ENCODE measurements around the gene INPP4A. TPM values are rescaled to one million over a fixed set of nuclear protein-coding genes. Genes with fewer than 3 reads are reported as not detected.

The INPP4A gene
- total and polyA plus RNA-seq, 10 of the 15 experiments (the other 5 are each of a cell fraction or from before 2014, with no cell fraction given), result 4.7 to 62.3 (median 36.9) TPM

DNA sequence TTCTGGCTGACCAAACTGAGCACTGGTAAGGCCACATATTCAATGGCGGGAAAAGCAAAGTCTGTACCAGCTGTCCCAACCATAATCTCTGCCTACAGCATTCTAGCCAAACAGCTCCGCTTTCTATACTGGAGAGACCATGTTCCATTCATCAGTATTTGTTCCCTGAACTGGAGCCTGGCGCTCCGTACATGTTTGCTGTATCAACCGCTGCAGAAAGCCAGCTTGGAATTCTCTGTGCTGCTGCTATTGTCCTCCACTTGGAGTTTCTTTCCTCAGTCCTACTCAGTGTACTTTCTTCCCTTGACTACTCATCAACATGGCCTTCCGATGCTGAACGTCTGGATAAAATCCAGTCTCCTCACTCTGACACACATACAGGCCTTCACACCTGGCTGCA is 161.8 kb downstream of the INPP4A start:
- TF ChIP-seq, protein P1, sequence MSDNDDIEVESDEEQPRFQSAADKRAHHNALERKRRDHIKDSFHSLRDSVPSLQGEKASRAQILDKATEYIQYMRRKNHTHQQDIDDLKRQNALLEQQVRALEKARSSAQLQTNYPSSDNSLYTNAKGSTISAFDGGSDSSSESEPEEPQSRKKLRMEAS (IDR thresholded peaks at IDR 0.05; ENCODE audit: low read depth, low read length), result no peak
- TF ChIP-seq KLF5 (IDR thresholded peaks at IDR 0.05; ENCODE audit: partially characterized antibody) (no peak), SPI1 (IDR thresholded peaks at IDR 0.05; ENCODE audit: borderline replicate concordance, insufficient read depth, low read depth, low read length) (no peak), EZH2 (IDR thresholded peaks at IDR 0.05; ENCODE audit: borderline replicate concordance, control insufficient read depth, low read depth, low read length) (no peak)
- H3K4me1 ChIP-seq (ENCODE audit: control insufficient read depth, insufficient read depth, low read length), result peaks cover 9% of the 10 kb centered on the region
- H3K4me2 ChIP-seq (ENCODE audit: control insufficient read depth, insufficient read depth), result peak overlapping the region; percentile 96
- ChIA-PET SMC1A (ENCODE audit: uncharacterized antibody, unreplicated experiment) (interaction anchor here (1.5 to 1.9 kb wide), 2 partner anchors 12 to 43 kb away, joined by 5 read pairs; no protein-coding TSS in a partner anchor), CTCF (interaction anchor here (1.2 to 2.6 kb wide), 3 partner anchors 11 to 194 kb away, joined by 3 to 6 read pairs (median 3); no protein-coding TSS in a partner anchor), RAD21 (ENCODE audit: unreplicated experiment) (no interaction called here), POLR2A (interaction anchor here (0.8 kb wide), 1 partner anchor 39 kb away, joined by 3 read pairs; no protein-coding TSS in a partner anchor)
- peaks cover 54% of the 10 kb centered on the region for H3K79me2 ChIP-seq (ENCODE audit: control insufficient read depth, insufficient read depth, low read length)
- no peak overlapping the region for H3K9ac ChIP-seq (ENCODE audit: control insufficient read depth, insufficient read depth, low read length)
- no peaks in the 10 kb centered on the region for H3K27me3 ChIP-seq (replicated peaks in 1 of 2; ENCODE audit: control insufficient read depth in 2 of 2, insufficient read depth in 2 of 2, low read length in 1 of 2)
- H4K20me1 ChIP-seq (ENCODE audit: control insufficient read depth, insufficient read depth), result 0 out of 2 replicates have a peak, but pooled peaks cover 3% of the 10 kb centered on the region
- intact Hi-C loops (cut with micrococcal nuclease; ENCODE audit: unreplicated experiment) (loop anchor here (5.0 kb wide), 1 partner anchor 139 kb away; no protein-coding TSS in a partner anchor), in situ Hi-C loops (cut with MboI) (no loop called here)
- no peak overlapping the region for H3K27ac ChIP-seq (ENCODE audit: control insufficient read depth, insufficient read depth)
- H3K4me3 ChIP-seq, result peak overlapping the region; percentile 87; the same call in 1 of the 2 replicates
- DNase-seq (ENCODE audit: low read depth, low spot score), result no peak
- ATAC-seq, result no peak
- no TSS peak for BruUV-seq (replicated peaks)
- no peaks in the 10 kb centered on the region; the same call in 2 of the 3 replicates for H3K9me3 ChIP-seq (replicated peaks; ENCODE audit: control insufficient read depth, insufficient read depth, low read length)
- peaks cover 0 to 17% of the 10 kb centered on the region in 2 experiments; a peak in 2 of 4 replicates for H3K36me3 ChIP-seq (ENCODE audit: control insufficient read depth in 2 of 2, insufficient read depth in 2 of 2, low read length in 1 of 2)
- no peak overlapping the region for H2AFZ ChIP-seq (ENCODE audit: control insufficient read depth, low read depth, low read length)
- 94% methylated on average over 7 of the region's 7 CpGs for WGBS (ENCODE audit: insufficient coverage, insufficient replicate concordance, low lambda C conversion rate, missing lambda C conversion rate)
- no peak for FAIRE-seq

DNA sequence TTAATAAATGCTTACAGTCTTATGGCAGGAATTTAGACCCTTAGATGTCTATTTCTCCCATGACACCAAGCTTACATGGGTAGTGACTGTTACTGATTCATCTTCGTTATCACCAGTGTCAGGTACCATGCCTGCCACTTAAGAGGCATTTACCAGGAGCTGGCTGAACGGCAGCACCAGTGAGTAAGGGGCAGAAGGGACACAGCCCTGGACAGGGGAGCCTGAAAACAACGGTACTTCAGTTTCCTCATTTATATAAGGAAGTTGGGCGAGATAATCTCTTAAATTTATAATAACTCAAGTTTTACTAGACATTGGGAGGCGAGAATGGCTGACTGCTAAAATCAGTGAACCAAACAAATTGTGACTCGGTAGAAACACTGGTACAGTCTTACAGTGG is 162.4 kb downstream of the INPP4A start:
- H3K27ac ChIP-seq (ENCODE audit: control insufficient read depth, insufficient read depth), result peak overlapping the region; percentile 84; the same call in 1 of the 2 replicates
- H3K4me2 ChIP-seq (ENCODE audit: control insufficient read depth, insufficient read depth), result peak overlapping the region; percentile 96
- ATAC-seq (no peak), FAIRE-seq (no peak), DNase-seq (ENCODE audit: low read depth, low spot score) (no peak)
- RAD21 ChIA-PET (ENCODE audit: unreplicated experiment), result no interaction called here
- WGBS (ENCODE audit: insufficient coverage, insufficient replicate concordance, low lambda C conversion rate, missing lambda C conversion rate), result 37% methylated on average over 6 of the region's 6 CpGs
- in situ Hi-C loops (cut with MboI) (no loop called here), intact Hi-C loops (cut with micrococcal nuclease; ENCODE audit: unreplicated experiment) (loop anchor here (5.0 kb wide), 1 partner anchor 140 kb away; no protein-coding TSS in a partner anchor)
- SMC1A ChIA-PET (ENCODE audit: uncharacterized antibody, unreplicated experiment), result interaction anchor here (1.5 to 1.9 kb wide), 2 partner anchors 11 to 42 kb away, joined by 5 read pairs; no protein-coding TSS in a partner anchor
- peak overlapping the region; percentile 87 for H3K4me3 ChIP-seq
- peaks cover 54% of the 10 kb centered on the region for H3K79me2 ChIP-seq (ENCODE audit: control insufficient read depth, insufficient read depth, low read length)
- no peaks in the 10 kb centered on the region for H3K27me3 ChIP-seq (replicated peaks in 1 of 2; ENCODE audit: control insufficient read depth in 2 of 2, insufficient read depth in 2 of 2, low read length in 1 of 2)
- CTCF ChIA-PET, result interaction anchor here (0.6 to 2.6 kb wide), 4 partner anchors 11 to 194 kb away, joined by 3 to 6 read pairs (median 3); no protein-coding TSS in a partner anchor
- POLR2A ChIA-PET, result interaction anchor here (0.8 kb wide), 1 partner anchor 39 kb away, joined by 3 read pairs; no protein-coding TSS in a partner anchor
- H3K9ac ChIP-seq (ENCODE audit: control insufficient read depth, insufficient read depth, low read length), result peak overlapping the region; percentile 93
- H3K36me3 ChIP-seq (ENCODE audit: control insufficient read depth in 2 of 2, insufficient read depth in 2 of 2, low read length in 1 of 2), result peaks cover 2 to 12% of the 10 kb centered on the region in 2 experiments; a peak in 3 of 4 replicates
- 0 out of 2 replicates have a peak, but pooled peaks cover 3% of the 10 kb centered on the region for H4K20me1 ChIP-seq (ENCODE audit: control insufficient read depth, insufficient read depth)
- peaks cover 9% of the 10 kb centered on the region for H3K4me1 ChIP-seq (ENCODE audit: control insufficient read depth, insufficient read depth, low read length)
- no peaks in the 10 kb centered on the region; the same call in 2 of the 3 replicates for H3K9me3 ChIP-seq (replicated peaks; ENCODE audit: control insufficient read depth, insufficient read depth, low read length)
- H2AFZ ChIP-seq (ENCODE audit: control insufficient read depth, low read depth, low read length), result no peak overlapping the region
- BruUV-seq (replicated peaks), result no TSS peak
- TF ChIP-seq DPF2 (IDR thresholded peaks at IDR 0.05) (no peak), RELA (IDR thresholded peaks at IDR 0.05; ENCODE audit: borderline replicate concordance, partially characterized antibody) (no peak), NFXL1 (IDR thresholded peaks at IDR 0.05; ENCODE audit: borderline replicate concordance) (no peak), SREBF2 (IDR thresholded peaks at IDR 0.05; ENCODE audit: low read length) (no peak), SMAD5 (IDR thresholded peaks at IDR 0.05; ENCODE audit: low read depth) (no peak), MYB (IDR thresholded peaks at IDR 0.05; ENCODE audit: borderline replicate concordance, low read depth, low read length) (no peak), IRF4 (IDR thresholded peaks at IDR 0.05; ENCODE audit: low read depth, low read length) (no peak), ASH2L (IDR thresholded peaks at IDR 0.05; ENCODE audit: borderline replicate concordance, low read depth) (no peak), YY1 (IDR thresholded peaks at IDR 0.05; ENCODE audit: low read depth, low read length) (no peak), KDM1A (IDR thresholded peaks at IDR 0.05; ENCODE audit: borderline replicate concordance) (no peak)

All from GM12878 (cell line).